ENCODE data around the gene CENPH. TPM values are rescaled to one million over a fixed set of nuclear protein-coding genes. Genes with fewer than 3 reads are reported as not detected.
"Not testable (repeated sequence)": the region's sequence is repeated elsewhere in the genome, so short reads cannot be mapped to it uniquely, and the experiment has no call there.

The CENPH gene
- total RNA-seq, 1 donor from 2014 or later, result not detected

DNA sequence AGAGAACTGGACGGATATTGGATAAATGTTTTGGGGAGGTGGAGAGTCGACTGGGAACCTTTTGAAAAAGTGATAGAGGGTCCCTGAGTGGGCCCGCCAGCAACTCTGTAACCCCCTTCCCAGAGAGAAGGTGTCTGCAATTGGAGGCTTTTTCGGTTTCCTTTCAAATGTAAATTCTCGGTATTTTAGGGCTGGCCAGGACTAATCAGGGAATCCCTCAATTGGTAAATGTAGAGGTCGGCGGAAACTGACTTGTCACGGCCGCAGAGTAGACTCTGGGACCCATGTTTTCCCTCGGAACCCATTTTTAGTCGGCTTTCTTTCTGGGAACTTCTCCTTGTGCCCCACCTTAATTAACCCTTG, 21.9 kb upstream of the CENPH start:
- Histone ChIP-seq H3K4me3 (peak overlapping the region; percentile 58 to 77), H3K27ac (peak overlapping the region in 1 of 2 donors; percentile 34), H3K9me3 (no peaks in the 10 kb centered on the region), H3K36me3 (no peaks in the 10 kb centered on the region), H3K4me1 (peaks cover 0 to 8% of the 10 kb centered on the region in 2 donors), H3K27me3 (no peaks in the 10 kb centered on the region)
- TF ChIP-seq, protein P1, sequence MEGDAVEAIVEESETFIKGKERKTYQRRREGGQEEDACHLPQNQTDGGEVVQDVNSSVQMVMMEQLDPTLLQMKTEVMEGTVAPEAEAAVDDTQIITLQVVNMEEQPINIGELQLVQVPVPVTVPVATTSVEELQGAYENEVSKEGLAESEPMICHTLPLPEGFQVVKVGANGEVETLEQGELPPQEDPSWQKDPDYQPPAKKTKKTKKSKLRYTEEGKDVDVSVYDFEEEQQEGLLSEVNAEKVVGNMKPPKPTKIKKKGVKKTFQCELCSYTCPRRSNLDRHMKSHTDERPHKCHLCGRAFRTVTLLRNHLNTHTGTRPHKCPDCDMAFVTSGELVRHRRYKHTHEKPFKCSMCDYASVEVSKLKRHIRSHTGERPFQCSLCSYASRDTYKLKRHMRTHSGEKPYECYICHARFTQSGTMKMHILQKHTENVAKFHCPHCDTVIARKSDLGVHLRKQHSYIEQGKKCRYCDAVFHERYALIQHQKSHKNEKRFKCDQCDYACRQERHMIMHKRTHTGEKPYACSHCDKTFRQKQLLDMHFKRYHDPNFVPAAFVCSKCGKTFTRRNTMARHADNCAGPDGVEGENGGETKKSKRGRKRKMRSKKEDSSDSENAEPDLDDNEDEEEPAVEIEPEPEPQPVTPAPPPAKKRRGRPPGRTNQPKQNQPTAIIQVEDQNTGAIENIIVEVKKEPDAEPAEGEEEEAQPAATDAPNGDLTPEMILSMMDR (IDR thresholded peaks at IDR 0.05), result no peak
- no peak for DNase-seq (ENCODE audit: low spot score in 2 of 2)
- intact Hi-C loops (cut with DNase I), result loop anchor here (1.0 to 2.0 kb wide), 5 partner anchors 22 to 201 kb away; partner anchors contain the start of genes AK6, CCDC125, CENPH and RAD17

DNA sequence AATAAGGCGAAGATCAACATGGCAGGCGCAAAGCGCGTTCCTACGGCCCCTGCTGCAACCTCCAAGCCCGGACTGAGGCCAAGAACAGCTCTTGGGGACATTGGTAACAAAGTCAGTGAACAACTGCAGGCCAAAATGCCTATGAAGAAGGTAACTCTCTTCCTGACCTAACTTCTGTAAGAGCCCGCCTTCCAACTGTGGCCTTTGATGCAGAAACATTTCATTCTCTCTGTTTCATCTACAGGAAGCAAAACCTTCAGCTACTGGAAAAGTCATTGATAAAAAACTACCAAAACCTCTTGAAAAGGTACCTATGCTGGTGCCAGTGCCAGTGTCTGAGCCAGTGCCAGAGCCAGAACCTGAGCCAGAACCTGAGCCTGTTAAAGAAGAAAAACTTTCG, 21.5 kb upstream of the CENPH start:
- TF ChIP-seq, protein P1 (IDR thresholded peaks at IDR 0.05), result no peak
- no peak for DNase-seq (ENCODE audit: low spot score in 2 of 2)
- Histone ChIP-seq H3K9me3 (no peaks in the 10 kb centered on the region), H3K27ac (no peak overlapping the region), H3K4me1 (peaks cover 0 to 8% of the 10 kb centered on the region in 2 donors), H3K27me3 (no peaks in the 10 kb centered on the region), H3K36me3 (no peaks in the 10 kb centered on the region), H3K4me3 (peak overlapping the region; percentile 58 to 77)
- intact Hi-C loops (cut with DNase I), result loop anchor here (1.0 to 2.0 kb wide), 5 partner anchors 21 to 201 kb away; partner anchors contain the start of genes AK6, CCDC125, CENPH and RAD17

DNA sequence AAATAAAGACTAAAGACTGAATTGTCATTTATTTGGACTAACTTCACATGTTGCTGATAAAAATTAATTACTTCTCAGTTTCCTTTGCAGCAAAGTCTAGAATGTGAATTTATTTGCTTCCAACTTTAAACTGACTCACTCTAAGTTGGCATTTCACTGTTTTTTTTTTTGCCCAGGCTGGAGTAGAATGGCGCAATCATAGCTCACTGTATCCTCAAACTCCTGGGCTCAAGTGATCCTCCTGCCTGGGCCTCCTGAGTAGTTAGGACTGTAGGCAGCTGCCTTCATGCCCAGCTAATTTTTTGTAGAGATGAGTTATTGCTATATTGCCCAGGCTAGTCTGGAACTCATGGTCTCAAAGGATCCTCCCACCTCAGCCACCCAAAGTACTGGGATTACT, 18.9 kb upstream of the CENPH start:
- peaks cover 9 to 12% of the 10 kb centered on the region in 2 donors for H3K36me3 ChIP-seq
- DNase-seq (ENCODE audit: low spot score in 2 of 2), result no peak
- H3K9me3 ChIP-seq, result no peaks in the 10 kb centered on the region
- no peaks in the 10 kb centered on the region for H3K27me3 ChIP-seq
- intact Hi-C loops (cut with DNase I), result no loop called here
- peaks cover 0 to 8% of the 10 kb centered on the region in 2 donors for H3K4me1 ChIP-seq
- TF ChIP-seq, protein P1 (IDR thresholded peaks at IDR 0.05), result no peak
- no peak overlapping the region for H3K4me3 ChIP-seq
- H3K27ac ChIP-seq, result no peak overlapping the region

GRCh38 chr5:69170969-69171368, 18.4 kb upstream of the CENPH start:
- Histone ChIP-seq H3K9me3 (no peaks in the 10 kb centered on the region), H3K36me3 (peaks cover 10 to 14% of the 10 kb centered on the region in 2 donors), H3K27me3 (no peaks in the 10 kb centered on the region), H3K27ac (no peak overlapping the region), H3K4me1 (peaks cover 0 to 8% of the 10 kb centered on the region in 2 donors), H3K4me3 (no peak overlapping the region)
- TF ChIP-seq, protein P1 (IDR thresholded peaks at IDR 0.05), result no peak
- intact Hi-C loops (cut with DNase I), result no loop called here
- DNase-seq (ENCODE audit: low spot score in 2 of 2), result no peak

DNA sequence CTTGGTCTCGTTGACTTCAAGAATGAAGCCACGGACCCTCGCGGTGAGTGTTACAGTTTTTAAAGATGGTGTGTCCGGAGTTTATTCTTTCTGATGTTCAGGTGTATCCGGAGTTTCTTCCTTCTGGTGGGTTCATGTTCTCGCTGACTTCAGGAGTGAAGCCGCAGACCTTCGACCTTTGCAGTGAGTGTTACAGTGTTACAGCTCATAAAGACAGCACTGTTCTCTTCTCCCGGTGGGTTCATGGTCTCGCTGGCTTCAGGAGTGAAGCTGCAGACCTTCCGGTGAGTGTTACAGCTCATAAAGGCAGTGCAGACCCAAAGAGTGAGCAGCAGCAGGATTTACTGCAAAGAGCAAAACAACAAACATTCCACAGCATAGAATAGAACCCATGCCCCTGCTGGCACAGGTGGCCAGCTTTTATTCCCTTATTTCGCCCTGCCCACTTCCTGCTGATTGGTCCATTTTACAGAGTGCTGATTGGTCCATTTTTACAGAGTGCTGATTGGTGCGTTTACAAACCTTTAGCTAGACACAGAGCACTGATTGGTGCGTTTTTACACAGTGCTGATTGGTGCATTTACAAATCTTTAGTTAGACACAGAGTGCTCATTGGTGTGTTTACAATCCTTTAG, 7.6 kb upstream of the CENPH start:
- intact Hi-C loops (cut with DNase I); H3K27me3 ChIP-seq; H3K27ac ChIP-seq; H3K36me3 ChIP-seq; DNase-seq (ENCODE audit: low spot score in 2 of 2); H3K4me3 ChIP-seq; H3K9me3 ChIP-seq; H3K4me1 ChIP-seq: not testable (repeated sequence)

- intact Hi-C loops (cut with DNase I), result no loop called here
- Histone ChIP-seq H3K36me3 (no peaks in the 10 kb centered on the region), H3K27ac (no peak overlapping the region), H3K4me1 (no peaks in the 10 kb centered on the region), H3K4me3 (no peak overlapping the region), H3K9me3 (no peaks in the 10 kb centered on the region), H3K27me3 (no peaks in the 10 kb centered on the region)
- TF ChIP-seq, protein P1 (IDR thresholded peaks at IDR 0.05), result no peak
- DNase-seq (ENCODE audit: low spot score in 2 of 2), result no peak
Observed at GRCh38 chr5:69184621-69185020, 4.8 kb upstream of the CENPH start.

Measured in ascending aorta (tissue), 2 donors.